WTC11 (cell line): ENCODE results near the gene NEDD1.

Experiments
- ATF1 ChIP-seq: sonication (generic); formaldehyde crosslinking; IDR thresholded peaks from 2 replicates; pipeline ENCODE4 v1.8.1; 2023; ENCODE audit warnings: mild to moderate bottlenecking, moderate library complexity, missing genetic modification reagents
- JUN ChIP-seq: sonication (generic); formaldehyde crosslinking; IDR thresholded peaks from 2 replicates; pipeline ENCODE4 v1.8.0; 2023; ENCODE audit warnings: mild to moderate bottlenecking, missing genetic modification reagents
- SP1 ChIP-seq: sonication (generic); formaldehyde crosslinking; conservative IDR thresholded peaks from 2 replicates; pipeline ENCODE4 v1.8.1; 2022; ENCODE audit warnings: missing genetic modification reagents
- ZNF121 ChIP-seq: sonication (generic); formaldehyde crosslinking; IDR thresholded peaks from 2 replicates; pipeline ENCODE4 v1.8.0; 2023; ENCODE audit warnings: missing genetic modification reagents
- TF ChIP-seq, protein P1 (sequence below): fragments of 200-600 bp; IDR thresholded peaks from 2 replicates; pipeline ENCODE4 v1.8.0; 2022; ENCODE audit warnings: antibody characterized with exemption
- TF ChIP-seq, protein P2 (sequence below): sonication (generic); formaldehyde crosslinking; IDR thresholded peaks from 2 replicates; pipeline ENCODE4 v1.8.1; 2023; ENCODE audit warnings: mild to moderate bottlenecking, missing genetic modification reagents, moderate library complexity
- TF ChIP-seq, protein P3 (sequence below): sonication (generic); formaldehyde crosslinking; IDR thresholded peaks from 2 replicates; pipeline ENCODE4 v1.8.1; 2022; ENCODE audit warnings: low read depth, mild to moderate bottlenecking, moderate library complexity, missing genetic modification reagents, borderline replicate concordance

DNA sequence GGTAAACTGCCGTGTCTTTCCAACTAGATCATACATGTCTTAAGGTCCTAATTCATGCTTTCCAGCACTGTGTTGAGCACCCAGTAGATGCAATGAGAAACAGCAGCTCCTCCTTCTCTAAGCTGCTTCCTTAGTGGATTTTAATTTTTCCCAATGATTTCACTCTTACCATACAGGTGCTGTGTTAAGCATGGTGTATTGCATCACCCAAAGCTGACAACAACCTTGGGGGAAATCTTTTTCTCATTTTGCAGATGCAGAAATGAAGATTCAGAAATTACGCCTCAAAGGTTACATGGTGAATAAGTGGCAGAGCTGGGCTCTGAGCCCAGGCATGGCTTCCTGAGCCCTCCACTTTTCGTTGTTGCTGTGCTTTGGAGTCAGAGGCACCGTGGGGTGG lies 75.6 kb downstream of the NEDD1 start:
- TF ChIP-seq, protein P1, sequence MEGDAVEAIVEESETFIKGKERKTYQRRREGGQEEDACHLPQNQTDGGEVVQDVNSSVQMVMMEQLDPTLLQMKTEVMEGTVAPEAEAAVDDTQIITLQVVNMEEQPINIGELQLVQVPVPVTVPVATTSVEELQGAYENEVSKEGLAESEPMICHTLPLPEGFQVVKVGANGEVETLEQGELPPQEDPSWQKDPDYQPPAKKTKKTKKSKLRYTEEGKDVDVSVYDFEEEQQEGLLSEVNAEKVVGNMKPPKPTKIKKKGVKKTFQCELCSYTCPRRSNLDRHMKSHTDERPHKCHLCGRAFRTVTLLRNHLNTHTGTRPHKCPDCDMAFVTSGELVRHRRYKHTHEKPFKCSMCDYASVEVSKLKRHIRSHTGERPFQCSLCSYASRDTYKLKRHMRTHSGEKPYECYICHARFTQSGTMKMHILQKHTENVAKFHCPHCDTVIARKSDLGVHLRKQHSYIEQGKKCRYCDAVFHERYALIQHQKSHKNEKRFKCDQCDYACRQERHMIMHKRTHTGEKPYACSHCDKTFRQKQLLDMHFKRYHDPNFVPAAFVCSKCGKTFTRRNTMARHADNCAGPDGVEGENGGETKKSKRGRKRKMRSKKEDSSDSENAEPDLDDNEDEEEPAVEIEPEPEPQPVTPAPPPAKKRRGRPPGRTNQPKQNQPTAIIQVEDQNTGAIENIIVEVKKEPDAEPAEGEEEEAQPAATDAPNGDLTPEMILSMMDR: no peak
- TF ChIP-seq, protein P2, sequence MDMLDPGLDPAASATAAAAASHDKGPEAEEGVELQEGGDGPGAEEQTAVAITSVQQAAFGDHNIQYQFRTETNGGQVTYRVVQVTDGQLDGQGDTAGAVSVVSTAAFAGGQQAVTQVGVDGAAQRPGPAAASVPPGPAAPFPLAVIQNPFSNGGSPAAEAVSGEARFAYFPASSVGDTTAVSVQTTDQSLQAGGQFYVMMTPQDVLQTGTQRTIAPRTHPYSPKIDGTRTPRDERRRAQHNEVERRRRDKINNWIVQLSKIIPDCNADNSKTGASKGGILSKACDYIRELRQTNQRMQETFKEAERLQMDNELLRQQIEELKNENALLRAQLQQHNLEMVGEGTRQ: no peak
- TF ChIP-seq, protein P3, sequence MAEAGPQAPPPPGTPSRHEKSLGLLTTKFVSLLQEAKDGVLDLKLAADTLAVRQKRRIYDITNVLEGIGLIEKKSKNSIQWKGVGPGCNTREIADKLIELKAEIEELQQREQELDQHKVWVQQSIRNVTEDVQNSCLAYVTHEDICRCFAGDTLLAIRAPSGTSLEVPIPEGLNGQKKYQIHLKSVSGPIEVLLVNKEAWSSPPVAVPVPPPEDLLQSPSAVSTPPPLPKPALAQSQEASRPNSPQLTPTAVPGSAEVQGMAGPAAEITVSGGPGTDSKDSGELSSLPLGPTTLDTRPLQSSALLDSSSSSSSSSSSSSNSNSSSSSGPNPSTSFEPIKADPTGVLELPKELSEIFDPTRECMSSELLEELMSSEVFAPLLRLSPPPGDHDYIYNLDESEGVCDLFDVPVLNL (CRISPR knock-in tag): no peak
- no peak for TF ChIP-seq JUN
- no peak for TF ChIP-seq ATF1
- no peak for TF ChIP-seq ZNF121
- no peak for TF ChIP-seq SP1 (CRISPR knock-in tag)
